ENCODE data around the gene PILRA.

Gene PILRA

DNA sequence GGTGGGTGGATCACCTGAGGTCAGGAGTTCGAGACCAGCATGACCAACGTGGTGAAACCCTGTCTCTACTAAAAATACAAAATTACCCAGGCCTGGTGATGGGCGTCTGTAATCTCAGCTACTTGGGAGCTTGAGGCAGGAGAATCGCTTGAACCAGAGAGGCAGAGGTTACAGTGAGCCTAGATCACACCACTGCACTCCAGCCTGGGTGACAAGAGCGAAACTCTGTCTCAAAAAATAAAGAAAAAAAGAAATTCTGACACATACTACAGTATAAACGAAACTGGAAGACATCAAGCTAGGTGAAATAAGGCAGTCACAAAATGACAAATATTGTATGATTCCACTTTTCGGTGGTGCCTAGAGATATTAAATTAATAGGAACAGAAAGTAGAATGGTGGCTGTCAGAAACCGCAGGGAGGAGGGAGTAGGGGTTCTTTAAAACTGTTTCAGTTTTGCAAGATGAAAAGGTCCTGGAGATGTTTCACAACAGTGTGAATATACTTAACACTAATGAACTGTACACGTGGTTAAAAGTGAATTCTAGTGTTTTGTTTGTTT is 23.2 kb downstream of the PILRA start:
- DNase-seq (ENCODE audit: low read depth), result no peak
- TF ChIP-seq, protein P1, sequence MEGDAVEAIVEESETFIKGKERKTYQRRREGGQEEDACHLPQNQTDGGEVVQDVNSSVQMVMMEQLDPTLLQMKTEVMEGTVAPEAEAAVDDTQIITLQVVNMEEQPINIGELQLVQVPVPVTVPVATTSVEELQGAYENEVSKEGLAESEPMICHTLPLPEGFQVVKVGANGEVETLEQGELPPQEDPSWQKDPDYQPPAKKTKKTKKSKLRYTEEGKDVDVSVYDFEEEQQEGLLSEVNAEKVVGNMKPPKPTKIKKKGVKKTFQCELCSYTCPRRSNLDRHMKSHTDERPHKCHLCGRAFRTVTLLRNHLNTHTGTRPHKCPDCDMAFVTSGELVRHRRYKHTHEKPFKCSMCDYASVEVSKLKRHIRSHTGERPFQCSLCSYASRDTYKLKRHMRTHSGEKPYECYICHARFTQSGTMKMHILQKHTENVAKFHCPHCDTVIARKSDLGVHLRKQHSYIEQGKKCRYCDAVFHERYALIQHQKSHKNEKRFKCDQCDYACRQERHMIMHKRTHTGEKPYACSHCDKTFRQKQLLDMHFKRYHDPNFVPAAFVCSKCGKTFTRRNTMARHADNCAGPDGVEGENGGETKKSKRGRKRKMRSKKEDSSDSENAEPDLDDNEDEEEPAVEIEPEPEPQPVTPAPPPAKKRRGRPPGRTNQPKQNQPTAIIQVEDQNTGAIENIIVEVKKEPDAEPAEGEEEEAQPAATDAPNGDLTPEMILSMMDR (IDR thresholded peaks at IDR 0.05; ENCODE audit: low read length, missing control alignments), result no peak
- no peak overlapping the region for H3K4me3 ChIP-seq (replicated peaks; ENCODE audit: low read depth, low read length)

DNA sequence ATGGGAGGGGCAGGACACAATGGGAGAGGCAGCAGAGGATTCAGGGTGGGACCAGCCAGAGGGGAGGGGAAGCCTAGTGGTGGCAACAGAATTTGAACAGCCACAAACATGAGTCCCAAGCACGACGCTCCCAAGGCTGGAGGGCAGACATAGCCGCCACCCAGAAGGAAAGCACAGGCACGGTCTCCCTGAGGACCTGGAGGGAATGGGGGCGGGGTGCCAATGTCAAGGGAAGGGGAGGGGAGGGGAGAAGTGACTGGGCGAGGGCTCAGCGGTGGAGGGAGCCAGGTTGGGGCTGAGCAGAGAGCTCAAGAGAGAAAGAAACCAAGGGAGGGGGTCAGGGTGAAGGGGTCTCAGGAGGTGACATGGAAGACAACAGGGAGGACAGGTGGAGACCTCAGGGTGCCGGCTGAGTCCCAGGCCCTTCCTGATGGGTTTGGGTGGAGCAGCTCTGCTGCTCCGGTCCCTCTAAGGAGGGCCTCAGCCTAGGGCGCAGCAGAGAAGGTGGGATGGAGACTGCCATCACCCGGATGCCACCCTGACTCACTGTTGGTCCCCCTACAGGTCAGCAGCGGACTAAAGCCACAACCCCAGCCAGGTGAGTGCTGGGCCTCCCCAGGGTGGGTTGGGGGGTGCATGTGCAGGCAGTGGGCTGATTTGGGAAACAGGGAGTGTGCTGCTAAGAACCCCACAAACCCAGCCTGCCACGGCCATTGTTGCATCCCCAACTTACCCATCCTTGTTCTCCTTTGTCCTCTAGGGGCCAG is 24.2 kb downstream of the PILRA start:
- DNase-seq (ENCODE audit: low read depth), result no peak
- no peak overlapping the region for H3K4me3 ChIP-seq (replicated peaks; ENCODE audit: low read depth, low read length)
- TF ChIP-seq, protein P1 (IDR thresholded peaks at IDR 0.05; ENCODE audit: low read length, missing control alignments), result no peak

DNA sequence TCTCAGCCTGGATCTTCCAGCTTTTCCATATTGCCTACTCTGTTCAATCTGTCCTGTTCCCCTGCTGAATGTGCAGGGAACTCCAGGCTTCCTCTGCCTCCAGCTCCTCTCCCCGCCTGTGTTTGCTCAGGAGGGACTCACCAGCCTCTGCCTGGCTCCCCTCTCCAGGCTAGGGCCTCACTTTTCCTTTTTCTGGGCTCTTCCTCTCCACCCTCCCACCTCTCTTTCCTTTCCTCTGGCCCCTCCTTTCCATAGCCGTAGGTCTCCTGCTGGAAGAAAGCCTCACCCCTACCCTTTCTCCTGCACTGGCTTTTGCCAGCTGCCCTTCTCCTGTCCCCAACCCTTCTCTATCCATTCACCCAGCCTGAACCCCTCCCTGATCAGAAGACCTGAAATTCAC is 25.0 kb downstream of the PILRA start:
- TF ChIP-seq, protein P1 (IDR thresholded peaks at IDR 0.05; ENCODE audit: low read length, missing control alignments), result no peak
- H3K4me3 ChIP-seq (replicated peaks; ENCODE audit: low read depth, low read length), result no peak overlapping the region
- DNase-seq (ENCODE audit: low read depth), result no peak

DNA sequence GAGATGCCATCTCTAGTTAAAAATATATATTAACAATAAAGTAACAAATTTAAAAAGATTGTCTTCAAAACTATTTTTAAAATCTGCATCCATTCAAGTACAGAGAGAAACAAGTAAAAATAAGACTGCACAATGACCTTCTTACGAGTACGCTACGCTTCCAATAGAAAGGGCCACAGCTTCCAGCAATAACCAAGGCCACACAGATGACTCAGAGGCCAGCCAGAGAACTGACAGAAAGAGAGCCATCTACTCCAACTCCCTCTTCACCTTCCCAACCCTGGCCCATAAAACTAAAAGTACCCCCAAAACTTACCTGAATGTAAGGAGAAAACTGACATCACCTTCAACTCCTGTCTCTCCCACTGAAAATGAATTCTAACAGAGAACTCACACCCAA is 26.8 kb downstream of the PILRA start:
- TF ChIP-seq, protein P1 (IDR thresholded peaks at IDR 0.05; ENCODE audit: low read length, missing control alignments), result no peak
- DNase-seq (ENCODE audit: low read depth), result no peak
- H3K4me3 ChIP-seq (replicated peaks; ENCODE audit: low read depth, low read length), result no peak overlapping the region

DNA sequence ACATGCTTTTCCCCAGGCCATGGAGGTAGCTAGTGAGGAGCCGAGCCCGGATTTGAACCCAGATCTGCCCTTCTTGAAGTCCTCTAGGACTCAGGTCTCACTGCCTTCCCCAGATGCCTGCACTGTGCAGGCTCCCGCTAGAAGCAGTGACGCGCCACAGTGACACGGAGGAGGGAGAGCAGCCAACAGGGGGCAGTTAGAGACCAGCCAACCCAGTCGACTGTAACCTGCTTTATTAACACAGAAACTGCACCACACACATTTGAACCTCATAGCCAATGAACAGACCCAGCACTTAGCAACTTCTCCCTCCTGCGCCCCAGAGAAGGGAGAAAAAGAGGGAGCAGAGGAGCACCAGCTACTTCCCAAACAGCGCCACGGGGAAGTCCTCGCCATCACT is 27.4 kb downstream of the PILRA start:
- H3K4me3 ChIP-seq (replicated peaks; ENCODE audit: low read depth, low read length), result no peak overlapping the region
- peak; percentile 14 for DNase-seq (ENCODE audit: low read depth)
- TF ChIP-seq, protein P1 (IDR thresholded peaks at IDR 0.05; ENCODE audit: low read length, missing control alignments), result no peak

DNA sequence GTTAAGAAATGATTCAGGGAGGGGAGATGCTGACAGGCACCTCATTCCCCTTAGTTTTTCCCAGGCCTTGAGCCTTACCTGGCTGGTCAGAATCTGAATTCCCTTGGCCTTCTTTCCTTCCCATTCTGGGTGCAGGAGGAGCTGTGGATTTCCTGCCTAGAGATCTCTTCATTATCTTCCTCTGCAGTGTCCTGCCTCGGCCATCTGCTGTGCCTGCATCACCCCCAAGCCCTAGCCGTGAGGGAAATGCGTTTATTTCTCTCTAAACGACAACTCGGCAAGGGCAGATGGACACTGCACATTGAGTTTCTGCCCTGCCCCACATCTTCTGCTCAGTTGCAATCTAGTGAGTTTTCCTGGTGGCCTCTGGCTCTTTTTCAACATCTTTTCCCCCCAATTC is 28.5 kb downstream of the PILRA start:
- DNase-seq (ENCODE audit: low read depth), result no peak
- H3K4me3 ChIP-seq (replicated peaks; ENCODE audit: low read depth, low read length), result no peak overlapping the region
- TF ChIP-seq, protein P1 (IDR thresholded peaks at IDR 0.05; ENCODE audit: low read length, missing control alignments), result no peak

DNA sequence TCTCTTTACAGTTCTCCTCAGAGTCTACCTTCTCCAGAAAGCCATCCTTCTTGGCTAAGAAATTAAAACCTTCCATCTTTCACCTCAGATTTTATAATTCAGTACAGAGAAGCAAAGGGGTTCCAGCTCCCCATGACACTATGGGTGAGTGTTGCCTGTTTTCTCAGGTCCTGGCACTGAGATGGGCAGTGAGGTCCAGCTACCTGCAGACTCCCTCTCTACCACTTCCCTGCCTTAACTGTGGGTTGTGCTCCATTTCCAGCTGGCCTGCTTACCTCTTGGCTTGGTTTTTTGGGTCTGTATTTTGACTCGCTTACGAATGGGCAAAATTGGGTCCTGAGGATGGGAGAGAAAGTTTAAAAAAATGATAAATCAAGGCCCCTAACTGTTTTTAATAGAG is 29.0 kb downstream of the PILRA start:
- H3K4me3 ChIP-seq (replicated peaks; ENCODE audit: low read depth, low read length), result no peak overlapping the region
- TF ChIP-seq, protein P1 (IDR thresholded peaks at IDR 0.05; ENCODE audit: low read length, missing control alignments), result no peak
- DNase-seq (ENCODE audit: low read depth), result no peak
